ENCODE results near the gene ZFP36L2. TPM values are rescaled to one million over a fixed set of nuclear protein-coding genes. Genes with fewer than 3 reads are reported as not detected.

ZFP36L2 gene
- polyA plus RNA-seq, 1 of the 3 experiments (the other 2 are of a cell fraction), result 18.4 TPM

DNA sequence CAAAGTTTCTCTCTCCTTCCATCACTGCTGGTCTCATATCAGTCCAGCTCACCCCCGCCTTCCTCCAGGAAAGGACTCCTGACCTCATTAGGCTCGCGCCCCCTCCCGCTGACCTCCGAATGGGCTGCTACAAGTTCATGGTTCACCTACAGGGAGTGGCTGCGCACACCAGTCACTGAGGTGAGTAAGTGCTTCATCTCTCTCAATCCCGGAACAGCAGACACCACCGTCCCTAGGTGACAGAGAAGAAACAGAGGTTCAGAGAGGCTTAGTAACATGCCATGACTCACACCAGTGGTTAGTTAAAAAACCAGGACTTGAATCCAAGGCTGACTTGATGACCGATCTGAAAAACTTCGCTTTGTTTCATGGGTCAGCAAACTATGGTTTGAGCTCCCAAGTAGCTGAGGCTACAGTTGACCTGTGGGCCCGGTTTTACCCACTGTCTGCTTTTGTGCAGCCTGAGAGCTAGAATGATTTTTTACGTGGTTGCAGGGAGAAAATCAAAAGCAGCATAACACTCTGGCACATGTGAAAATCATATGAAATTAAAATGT, 42.0 kb downstream of the ZFP36L2 start:
- Histone ChIP-seq H3K27ac (ENCODE audit: low read depth in 2 of 2, low read length in 1 of 2) (no peak overlapping the region), H3K4me3 (ENCODE audit: low read depth in 2 of 2, low read length in 1 of 2) (no peak overlapping the region), H3K79me2 (ENCODE audit: insufficient read depth) (no peaks in the 10 kb centered on the region), H3K9me2 (no peaks in the 10 kb centered on the region), H2AFZ (ENCODE audit: low read depth) (no peak overlapping the region), H3F3A (replicated peaks; ENCODE audit: insufficient read depth) (peaks cover under 1% of the 10 kb centered on the region), H3K9me3 (no peaks in the 10 kb centered on the region), H3K9ac (no peak overlapping the region), H3K4me2 (no peak overlapping the region), H3K4me1 (ENCODE audit: control insufficient read depth in 1 of 2, insufficient read depth in 2 of 2, low read depth in 1 of 2, low read length in 1 of 2) (no peaks in the 10 kb centered on the region), H3K27me3 (ENCODE audit: insufficient read depth) (no peaks in the 10 kb centered on the region), H4K20me1 (ENCODE audit: insufficient read depth) (no peaks in the 10 kb centered on the region), H3K36me3 (replicated peaks in 1 of 2; ENCODE audit: control insufficient read depth in 1 of 2, insufficient read depth in 2 of 2, low read length in 1 of 2) (no peaks in the 10 kb centered on the region)
- peak; percentile 44 for TF ChIP-seq PBX3 (IDR thresholded peaks at IDR 0.05)
- no peak for TF ChIP-seq YY1 (IDR thresholded peaks at IDR 0.05; ENCODE audit: low read depth)
- no peak for TF ChIP-seq EP300 (IDR thresholded peaks at IDR 0.05; ENCODE audit: borderline replicate concordance in 1 of 2, low read depth in 1 of 2, low read length in 1 of 2)
- no peak for TF ChIP-seq TEAD4 (IDR thresholded peaks at IDR 0.05; ENCODE audit: borderline replicate concordance, insufficient read depth)
- peak; percentile 48; the same call in 1 of the 2 replicates for TF ChIP-seq FOSL2 (IDR thresholded peaks at IDR 0.05; ENCODE audit: borderline replicate concordance, low read depth)
- TF ChIP-seq RAD21 (IDR thresholded peaks at IDR 0.05; ENCODE audit: low read length), result no peak
- ChIA-PET POLR2A (no interaction called here), CTCF (interaction anchor here (0.6 to 1.3 kb wide), 2 partner anchors 39 to 372 kb away, joined by 3 read pairs; no protein-coding TSS in a partner anchor)
- no peak for DNase-seq
- 69% methylated on average over 12 of the region's 12 CpGs for WGBS (ENCODE audit: low lambda C conversion rate)

- no peaks in the 10 kb centered on the region for H3K36me3 ChIP-seq (replicated peaks in 1 of 2; ENCODE audit: control insufficient read depth in 1 of 2, insufficient read depth in 2 of 2, low read length in 1 of 2)
- H3K27me3 ChIP-seq (ENCODE audit: insufficient read depth), result no peaks in the 10 kb centered on the region
- no peak for DNase-seq
- no peak overlapping the region for H3K9ac ChIP-seq
- H3K4me3 ChIP-seq (ENCODE audit: low read depth in 2 of 2, low read length in 1 of 2), result no peak overlapping the region
- H3F3A ChIP-seq (replicated peaks; ENCODE audit: insufficient read depth), result peaks cover 5% of the 10 kb centered on the region
- no peak overlapping the region for H3K4me2 ChIP-seq
- no peaks in the 10 kb centered on the region for H4K20me1 ChIP-seq (ENCODE audit: insufficient read depth)
- WGBS (ENCODE audit: low lambda C conversion rate), result 75% methylated on average over 5 of the region's 5 CpGs
- no peaks in the 10 kb centered on the region for H3K9me3 ChIP-seq
- H2AFZ ChIP-seq (ENCODE audit: low read depth), result no peak overlapping the region
- no peaks in the 10 kb centered on the region for H3K79me2 ChIP-seq (ENCODE audit: insufficient read depth)
- CTCF ChIA-PET, result interaction anchor here (1.3 kb wide), 1 partner anchor 39 kb away, joined by 3 read pairs; no protein-coding TSS in a partner anchor
- peaks cover 0 to 6% of the 10 kb centered on the region in 2 experiments; a peak in 3 of 4 replicates for H3K4me1 ChIP-seq (ENCODE audit: control insufficient read depth in 1 of 2, insufficient read depth in 2 of 2, low read depth in 1 of 2, low read length in 1 of 2)
- POLR2A ChIA-PET, result no interaction called here
- no peak overlapping the region for H3K27ac ChIP-seq (ENCODE audit: low read depth in 2 of 2, low read length in 1 of 2)
- H3K9me2 ChIP-seq, result no peaks in the 10 kb centered on the region
- no peak for TF ChIP-seq EP300 (IDR thresholded peaks at IDR 0.05; ENCODE audit: borderline replicate concordance in 1 of 2, low read depth in 1 of 2, low read length in 1 of 2)
- TF ChIP-seq JUND (IDR thresholded peaks at IDR 0.05), result no peak
- no peak for TF ChIP-seq NRF1 (IDR thresholded peaks at IDR 0.05; ENCODE audit: low read depth, low read length)
- TF ChIP-seq MAX (IDR thresholded peaks at IDR 0.05; ENCODE audit: low read depth), result no peak
- no peak for TF ChIP-seq POLR2AphosphoS5 (IDR thresholded peaks at IDR 0.05; ENCODE audit: low read depth, low read length)
- no peak for TF ChIP-seq FOXJ3 (CRISPR knock-in tag; IDR thresholded peaks at IDR 0.05)
- no peak for TF ChIP-seq CHD2 (IDR thresholded peaks at IDR 0.05; ENCODE audit: low read length, partially characterized antibody)
- TF ChIP-seq EZH2phosphoT487 (IDR thresholded peaks at IDR 0.05; ENCODE audit: borderline replicate concordance, low read depth), result no peak
- no peak for TF ChIP-seq NFIC (IDR thresholded peaks at IDR 0.05; ENCODE audit: borderline replicate concordance)
- no peak for TF ChIP-seq TCF12 (IDR thresholded peaks at IDR 0.05)
- no peak for TF ChIP-seq GABPA (IDR thresholded peaks at IDR 0.05; ENCODE audit: low read depth)
- no peak for TF ChIP-seq FOXM1 (IDR thresholded peaks at IDR 0.05; ENCODE audit: low read depth)
- TF ChIP-seq, protein P1, sequence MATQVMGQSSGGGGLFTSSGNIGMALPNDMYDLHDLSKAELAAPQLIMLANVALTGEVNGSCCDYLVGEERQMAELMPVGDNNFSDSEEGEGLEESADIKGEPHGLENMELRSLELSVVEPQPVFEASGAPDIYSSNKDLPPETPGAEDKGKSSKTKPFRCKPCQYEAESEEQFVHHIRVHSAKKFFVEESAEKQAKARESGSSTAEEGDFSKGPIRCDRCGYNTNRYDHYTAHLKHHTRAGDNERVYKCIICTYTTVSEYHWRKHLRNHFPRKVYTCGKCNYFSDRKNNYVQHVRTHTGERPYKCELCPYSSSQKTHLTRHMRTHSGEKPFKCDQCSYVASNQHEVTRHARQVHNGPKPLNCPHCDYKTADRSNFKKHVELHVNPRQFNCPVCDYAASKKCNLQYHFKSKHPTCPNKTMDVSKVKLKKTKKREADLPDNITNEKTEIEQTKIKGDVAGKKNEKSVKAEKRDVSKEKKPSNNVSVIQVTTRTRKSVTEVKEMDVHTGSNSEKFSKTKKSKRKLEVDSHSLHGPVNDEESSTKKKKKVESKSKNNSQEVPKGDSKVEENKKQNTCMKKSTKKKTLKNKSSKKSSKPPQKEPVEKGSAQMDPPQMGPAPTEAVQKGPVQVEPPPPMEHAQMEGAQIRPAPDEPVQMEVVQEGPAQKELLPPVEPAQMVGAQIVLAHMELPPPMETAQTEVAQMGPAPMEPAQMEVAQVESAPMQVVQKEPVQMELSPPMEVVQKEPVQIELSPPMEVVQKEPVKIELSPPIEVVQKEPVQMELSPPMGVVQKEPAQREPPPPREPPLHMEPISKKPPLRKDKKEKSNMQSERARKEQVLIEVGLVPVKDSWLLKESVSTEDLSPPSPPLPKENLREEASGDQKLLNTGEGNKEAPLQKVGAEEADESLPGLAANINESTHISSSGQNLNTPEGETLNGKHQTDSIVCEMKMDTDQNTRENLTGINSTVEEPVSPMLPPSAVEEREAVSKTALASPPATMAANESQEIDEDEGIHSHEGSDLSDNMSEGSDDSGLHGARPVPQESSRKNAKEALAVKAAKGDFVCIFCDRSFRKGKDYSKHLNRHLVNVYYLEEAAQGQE (IDR thresholded peaks at IDR 0.05; ENCODE audit: low read depth, low read length), result no peak
- TF ChIP-seq RXRA (IDR thresholded peaks at IDR 0.05; ENCODE audit: borderline replicate concordance, low read depth), result no peak
- no peak for TF ChIP-seq ZBTB33 (IDR thresholded peaks at IDR 0.05; ENCODE audit: borderline replicate concordance, low read depth)
Measured at GRCh38 chr2:43183743-43184142, 42.7 kb downstream of the ZFP36L2 start.
